Neutrophil (primary cell): Measurements from ENCODE around the gene SLC5A4.

ENCODE experiments used
- H3K27ac ChIP-seq: fragments of 200-600 bp; sonication (generic); 2 replicates; pipeline ENCODE4 v1.5.1; 2016; ENCODE audit warnings: mild to moderate bottlenecking, moderate library complexity
- H3K27me3 ChIP-seq: fragments of 200-600 bp; sonication (generic); 2 replicates; pipeline ENCODE4 v1.6.0; 2016; ENCODE audit warnings: mild to moderate bottlenecking
- H3K36me3 ChIP-seq: fragments of 200-600 bp; sonication (generic); 2 replicates; pipeline ENCODE4 v1.5.1; 2017
- H3K4me1 ChIP-seq, 2 experiments: fragments of 200-600 bp in 1 of 2; sonication (generic) in 1 of 2; 1 replicate in 1 of 2; 2 replicates in 1 of 2; pipeline versions ENCODE4 v1.5.1 to v1.6.1; 2013 to 2016; ENCODE audit warnings: low read depth in 1 of 2, low read length in 1 of 2, mild to moderate bottlenecking in 1 of 2, moderate library complexity in 1 of 2; ENCODE audit not compliant: control insufficient read depth in 1 of 2, insufficient read depth in 1 of 2
- H3K4me3 ChIP-seq, 2 experiments: fragments of 200-600 bp in 1 of 2; sonication (generic) in 1 of 2; 1 replicate in 1 of 2; 2 replicates in 1 of 2; pipeline ENCODE4 v1.5.1; 2013 to 2016; ENCODE audit warnings: low read depth in 1 of 2, low read length in 1 of 2, mild to moderate bottlenecking in 1 of 2, moderate library complexity in 1 of 2
- H3K9me3 ChIP-seq: fragments of 200-600 bp; sonication (generic); 2 replicates; pipeline ENCODE4 v1.5.1; 2016
- CTCF ChIP-seq: fragments of 200-600 bp; sonication (generic); IDR thresholded peaks from 2 replicates; pipeline ENCODE4 v1.5.1; 2016; ENCODE audit warnings: antibody characterized with exemption

The SLC5A4 gene

GRCh38 chr22:32206774-32207758 is 48.1 kb downstream of the SLC5A4 start:
- H3K27me3 ChIP-seq: peaks cover 39% of the 10 kb centered on the region
- H3K36me3 ChIP-seq: no peaks in the 10 kb centered on the region

GRCh38 chr22:32205974-32206773 is 49.0 kb downstream of the SLC5A4 start:
- TF ChIP-seq CTCF: no peak
- no peak overlapping the region for H3K4me3 ChIP-seq

More at GRCh38 chr22:32206774-32207758, 48.1 kb downstream of the SLC5A4 start:
- Histone ChIP-seq H3K4me1 (peaks cover 16% of the 10 kb centered on the region in 2 experiments), H3K27ac (no peak overlapping the region), H3K4me3 (no peak overlapping the region), H3K9me3 (no peaks in the 10 kb centered on the region)
- no peak for TF ChIP-seq CTCF

GRCh38 chr22:32204856-32205722 is 50.1 kb downstream of the SLC5A4 start, which contains the start of gene RFPL2:
RFPL2 (minus strand) TSS chr22:32205073; CDS start chr22:32202451, 2,622 bp downstream.
- no peak within 1 kb of the TSS for H3K27ac ChIP-seq
- peaks cover 32 to 36% of the 10 kb centered on the region in 2 experiments for H3K4me1 ChIP-seq
- no peak for TF ChIP-seq CTCF
- H3K9me3 ChIP-seq: no peaks in the 10 kb centered on the region
- no peaks in the 10 kb centered on the region for H3K36me3 ChIP-seq
- H3K4me3 ChIP-seq: no peak within 1 kb of the TSS
- peaks cover 40% of the 10 kb centered on the region for H3K27me3 ChIP-seq

More at GRCh38 chr22:32205974-32206773, 49.0 kb downstream of the SLC5A4 start:
- H3K9me3 ChIP-seq: no peaks in the 10 kb centered on the region
- H3K27ac ChIP-seq: no peak overlapping the region
- H3K4me1 ChIP-seq: peaks cover 25% of the 10 kb centered on the region in 2 experiments
- H3K36me3 ChIP-seq: no peaks in the 10 kb centered on the region
- peaks cover 40% of the 10 kb centered on the region for H3K27me3 ChIP-seq

- Histone ChIP-seq H3K9me3 (no peaks in the 10 kb centered on the region), H3K27me3 (peaks cover 40% of the 10 kb centered on the region), H3K4me3 (no peak overlapping the region), H3K4me1 (peaks cover 34 to 38% of the 10 kb centered on the region in 2 experiments), H3K36me3 (no peaks in the 10 kb centered on the region), H3K27ac (no peak overlapping the region)
- no peak for TF ChIP-seq CTCF
These were observed 50.9 kb downstream of the SLC5A4 start for GRCh38 chr22:32204040-32204855.
